GM12892 (cell line): ENCODE results near the gene ADARB2.

Experiments
- POLR2A ChIP-seq: IDR thresholded peaks from 2 replicates; pipeline ENCODE4 v1.6.1; 2011; ENCODE audit warnings: low read depth, low read length, control low read depth
- POLR2AphosphoS5 ChIP-seq: IDR thresholded peaks from 2 replicates; pipeline ENCODE4 v1.6.1; 2011; ENCODE audit warnings: low read depth, low read length, control low read depth

DNA sequence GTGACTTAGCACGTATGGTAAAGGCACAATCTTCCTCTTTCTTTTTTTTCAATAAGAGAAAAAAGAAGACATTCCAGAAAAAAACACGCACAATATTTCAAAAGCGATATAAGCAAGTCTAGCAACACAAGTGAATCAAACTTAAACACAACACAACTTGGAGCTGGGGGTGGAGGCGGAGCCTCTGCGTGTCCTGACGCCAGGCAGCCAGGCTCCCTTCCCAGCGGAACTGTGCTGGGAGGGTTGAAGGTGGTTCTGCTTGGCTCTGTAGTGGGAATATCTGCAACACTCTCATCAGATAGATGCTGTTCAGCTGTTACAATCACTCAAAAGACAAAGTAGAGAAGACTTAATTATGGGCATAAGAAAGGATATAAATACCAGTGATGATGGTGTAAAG lies 469.8 kb downstream of the ADARB2 start:
- no peak for TF ChIP-seq POLR2A
- no peak for TF ChIP-seq POLR2AphosphoS5
